PC-9 (cell line): ENCODE measurements around the gene AOPEP. TPM values are rescaled to one million over a fixed set of nuclear protein-coding genes. Genes with fewer than 3 reads are reported as not detected.

Experiments
- BruUV-seq: library from RNA; stranded (reverse); fragments of 400-500 nt; replicated peaks from 2 replicates; lab custom pipeline; 2021; lab: Mats Ljungman, UMichigan
- CTCF ChIA-PET: fragments of 300-600 bp; sonication (Branson Sonifier 250); formaldehyde crosslinking; loops from one replicate; lab custom pipeline; 2022; ENCODE audit warnings: antibody characterized with exemption; lab: Charles Lee
- POLR2A ChIA-PET: fragments of 300-600 bp; sonication (Branson Sonifier 250); formaldehyde crosslinking; loops from one replicate; lab custom pipeline; 2022; ENCODE audit warnings: antibody characterized with exemption; ENCODE audit not compliant: unreplicated experiment; lab: Charles Lee
- DNase-seq, 2 experiments: peaks; one replicate each; pipeline versions ENCODE4 v3.0.0 to v3.0.0-alpha.2; 2015 to 2022; ENCODE audit warnings: mixed read lengths in 1 of 2
- H2AFZ ChIP-seq: fragments of 200-600 bp; sonication (generic); 2 replicates; pipeline ENCODE4 v1.8.1; 2017; ENCODE audit warnings: antibody characterized with exemption
- H3F3A ChIP-seq: fragments of 200-600 bp; sonication (generic); 2 replicates; pipeline ENCODE4 v1.8.1; 2017; ENCODE audit warnings: antibody characterized with exemption, mild to moderate bottlenecking, low read depth; ENCODE audit not compliant: insufficient read depth
- H3K27ac ChIP-seq: fragments of 200-600 bp; sonication (generic); 2 replicates; pipeline ENCODE4 v1.6.1; 2016; ENCODE audit warnings: mixed run types
- H3K27me3 ChIP-seq: fragments of 200-600 bp; sonication (generic); 2 replicates; pipeline ENCODE4 v1.6.1; 2016; ENCODE audit warnings: low read depth, mixed run types; ENCODE audit not compliant: insufficient read depth
- H3K36me3 ChIP-seq: fragments of 200-600 bp; sonication (generic); 2 replicates; pipeline ENCODE4 v1.6.1; 2016; ENCODE audit warnings: low read depth, mixed run types
- H3K4me1 ChIP-seq: fragments of 200-600 bp; sonication (generic); replicated peaks from 2 replicates; pipeline ENCODE4 v1.6.1; 2016; ENCODE audit warnings: mixed run types; ENCODE audit not compliant: insufficient read depth
- H3K4me2 ChIP-seq: fragments of 200-600 bp; sonication (generic); 2 replicates; pipeline ENCODE4 v1.6.1; 2017; ENCODE audit warnings: mixed run types
- H3K4me3 ChIP-seq: fragments of 200-600 bp; sonication (generic); 2 replicates; pipeline ENCODE4 v1.6.1; 2016; ENCODE audit warnings: mixed run types
- H3K79me2 ChIP-seq: fragments of 200-600 bp; sonication (generic); 2 replicates; pipeline ENCODE4 v1.6.1; 2017; ENCODE audit warnings: low read depth, mixed run types
- H3K9me2 ChIP-seq: fragments of 200-600 bp; sonication (generic); 2 replicates; pipeline ENCODE4 v1.8.1; 2017; ENCODE audit warnings: mild to moderate bottlenecking; ENCODE audit not compliant: insufficient read depth
- H3K9me3 ChIP-seq: fragments of 200-600 bp; sonication (generic); 2 replicates; pipeline ENCODE4 v1.8.1; 2016; ENCODE audit warnings: low read depth; ENCODE audit not compliant: insufficient read depth
- H4K20me1 ChIP-seq: fragments of 200-600 bp; sonication (generic); 2 replicates; pipeline ENCODE4 v1.8.1; 2017; ENCODE audit not compliant: insufficient read depth
- EZH2 ChIP-seq: fragments of 200-600 bp; sonication (generic); IDR thresholded peaks from 2 replicates; pipeline ENCODE4 v1.8.0; 2017; ENCODE audit warnings: antibody characterized with exemption, low read depth
- intact Hi-C: fragments of 100-400 bp; cut with micrococcal nuclease; formaldehyde crosslinking; loops from one replicate; pipeline ENCODE4 v1.10.0; 2022; ENCODE audit not compliant: unreplicated experiment
- total RNA-seq: library from RNA; stranded (reverse); gene quantifications from 2 replicates; pipeline ENCODE4 v1.2.3, GENCODE V29; 2021
- TF ChIP-seq, protein P1 (sequence below): fragments of 200-600 bp; sonication (generic); conservative IDR thresholded peaks from 2 replicates; pipeline ENCODE4 v1.6.1; 2017; ENCODE audit warnings: mixed run types, antibody characterized with exemption, mild to moderate bottlenecking, moderate library complexity

The AOPEP gene
- total RNA-seq, 1 experiment from 2014 or later: 90.0 TPM

DNA sequence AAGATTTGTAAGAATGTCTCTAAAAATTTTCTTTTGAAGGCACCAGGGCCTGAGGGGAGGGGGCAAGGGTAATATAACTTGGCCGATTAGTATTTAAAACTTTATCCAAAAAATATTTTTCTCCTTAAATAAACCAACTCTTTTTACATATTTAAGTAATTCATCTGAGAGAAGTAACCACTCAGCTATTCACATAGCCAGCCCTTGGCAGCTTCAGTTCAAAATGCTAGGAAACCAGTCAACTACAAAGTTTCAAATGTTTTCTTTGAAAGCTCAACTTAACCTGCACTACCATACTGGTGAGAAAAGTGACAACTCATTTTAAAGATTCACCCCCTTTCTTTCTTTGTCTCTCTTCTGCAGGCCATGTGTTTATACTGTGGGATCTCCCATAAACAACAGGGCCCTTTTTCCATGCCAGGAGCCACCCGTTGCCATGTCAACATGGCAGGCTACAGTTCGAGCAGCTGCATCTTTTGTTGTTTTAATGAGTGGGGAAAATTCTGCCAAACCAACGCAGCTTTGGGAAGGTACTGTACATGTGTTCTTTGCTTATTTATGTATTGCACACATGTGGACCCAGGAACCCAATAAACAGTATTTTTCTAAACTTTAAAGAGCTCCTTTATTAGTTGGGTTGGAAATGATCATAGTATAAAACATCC, 46.3 kb downstream of the AOPEP start:
- Histone ChIP-seq H3K9me2 (no peaks in the 10 kb centered on the region), H4K20me1 (no peaks in the 10 kb centered on the region; the same call in 1 of the 2 replicates), H3K36me3 (no peaks in the 10 kb centered on the region), H3F3A (0 out of 2 replicates have a peak, but pooled peaks cover 5% of the 10 kb centered on the region), H3K9me3 (0 out of 2 replicates have a peak, but pooled peaks cover 4% of the 10 kb centered on the region), H3K27ac (no peak overlapping the region), H3K79me2 (0 out of 2 replicates have a peak, but pooled peaks cover under 1% of the 10 kb centered on the region), H3K4me1 (no peaks in the 10 kb centered on the region), H3K27me3 (no peaks in the 10 kb centered on the region), H3K4me3 (no peak overlapping the region), H2AFZ (no peak overlapping the region), H3K4me2 (no peak overlapping the region)
- intact Hi-C loops: no loop called here
- CTCF ChIA-PET: no interaction called here
- DNase-seq: no peak
- TF ChIP-seq, protein P1, sequence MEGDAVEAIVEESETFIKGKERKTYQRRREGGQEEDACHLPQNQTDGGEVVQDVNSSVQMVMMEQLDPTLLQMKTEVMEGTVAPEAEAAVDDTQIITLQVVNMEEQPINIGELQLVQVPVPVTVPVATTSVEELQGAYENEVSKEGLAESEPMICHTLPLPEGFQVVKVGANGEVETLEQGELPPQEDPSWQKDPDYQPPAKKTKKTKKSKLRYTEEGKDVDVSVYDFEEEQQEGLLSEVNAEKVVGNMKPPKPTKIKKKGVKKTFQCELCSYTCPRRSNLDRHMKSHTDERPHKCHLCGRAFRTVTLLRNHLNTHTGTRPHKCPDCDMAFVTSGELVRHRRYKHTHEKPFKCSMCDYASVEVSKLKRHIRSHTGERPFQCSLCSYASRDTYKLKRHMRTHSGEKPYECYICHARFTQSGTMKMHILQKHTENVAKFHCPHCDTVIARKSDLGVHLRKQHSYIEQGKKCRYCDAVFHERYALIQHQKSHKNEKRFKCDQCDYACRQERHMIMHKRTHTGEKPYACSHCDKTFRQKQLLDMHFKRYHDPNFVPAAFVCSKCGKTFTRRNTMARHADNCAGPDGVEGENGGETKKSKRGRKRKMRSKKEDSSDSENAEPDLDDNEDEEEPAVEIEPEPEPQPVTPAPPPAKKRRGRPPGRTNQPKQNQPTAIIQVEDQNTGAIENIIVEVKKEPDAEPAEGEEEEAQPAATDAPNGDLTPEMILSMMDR: no peak
- no peak for TF ChIP-seq EZH2
- no TSS peak for BruUV-seq
- POLR2A ChIA-PET: interaction anchor here (0.6 kb wide), 1 partner anchor 47 kb away, joined by 4 read pairs; no protein-coding TSS in a partner anchor

DNA sequence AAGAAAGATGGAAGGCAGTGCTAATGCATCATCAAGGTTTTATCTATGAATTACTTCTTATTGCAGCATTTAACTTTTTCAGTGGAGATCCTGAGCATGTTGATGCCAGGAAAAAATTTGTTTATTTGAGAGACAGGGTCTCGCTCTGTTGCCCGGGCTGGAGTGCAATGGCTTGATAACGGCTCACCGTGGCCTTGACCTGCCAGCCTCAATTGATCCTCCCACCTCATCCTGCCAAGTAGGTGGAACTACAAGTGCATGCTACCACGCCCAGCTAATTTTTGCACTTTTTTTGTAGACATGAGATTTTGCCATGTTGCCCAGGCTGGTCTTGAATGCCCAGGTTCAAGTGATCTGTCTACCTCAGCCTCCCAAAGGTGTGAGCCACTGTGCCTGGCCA, 47.2 kb downstream of the AOPEP start:
- Histone ChIP-seq H3K36me3 (no peaks in the 10 kb centered on the region), H4K20me1 (no peaks in the 10 kb centered on the region; the same call in 1 of the 2 replicates), H3K27me3 (no peaks in the 10 kb centered on the region), H3K4me3 (no peak overlapping the region), H3K79me2 (no peaks in the 10 kb centered on the region), H3K4me1 (no peaks in the 10 kb centered on the region), H2AFZ (no peak overlapping the region), H3K9me2 (no peaks in the 10 kb centered on the region), H3F3A (0 out of 2 replicates have a peak, but pooled peaks cover 5% of the 10 kb centered on the region), H3K27ac (no peak overlapping the region), H3K9me3 (0 out of 2 replicates have a peak, but pooled peaks cover 2% of the 10 kb centered on the region), H3K4me2 (no peak overlapping the region)
- BruUV-seq: no TSS peak
- intact Hi-C loops: no loop called here
- DNase-seq: no peak
- CTCF ChIA-PET: no interaction called here
- TF ChIP-seq, protein P1: no peak
- TF ChIP-seq EZH2: no peak
- POLR2A ChIA-PET: no interaction called here

DNA sequence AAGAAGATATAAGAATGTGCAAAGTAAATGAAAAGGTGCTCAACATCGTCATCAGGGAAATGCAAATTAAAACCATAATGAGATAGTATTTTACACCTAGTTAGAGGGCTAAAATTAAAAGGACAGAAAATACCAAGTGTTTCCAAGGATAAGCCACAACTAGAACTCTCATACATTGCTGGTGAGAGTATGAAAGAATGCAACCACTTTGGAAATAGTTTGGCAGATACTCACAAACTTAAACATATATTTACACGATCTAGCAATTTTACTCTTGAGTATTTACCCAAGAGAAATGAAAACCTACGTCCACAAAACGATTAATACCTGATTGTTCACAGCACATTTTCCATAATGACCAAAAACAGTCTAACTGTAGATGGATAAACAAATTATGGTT, 51.5 kb downstream of the AOPEP start:
- Histone ChIP-seq H3K4me3 (no peak overlapping the region), H3K27me3 (no peaks in the 10 kb centered on the region), H3K9me2 (no peaks in the 10 kb centered on the region), H3K4me2 (no peak overlapping the region), H3K79me2 (no peaks in the 10 kb centered on the region), H3K4me1 (peaks cover 14% of the 10 kb centered on the region), H3K27ac (no peak overlapping the region), H3K9me3 (no peaks in the 10 kb centered on the region), H3F3A (peaks cover 13% of the 10 kb centered on the region; the same call in 1 of the 2 replicates), H3K36me3 (no peaks in the 10 kb centered on the region), H4K20me1 (no peaks in the 10 kb centered on the region; the same call in 1 of the 2 replicates), H2AFZ (no peak overlapping the region)
- TF ChIP-seq EZH2: no peak
- TF ChIP-seq, protein P1: no peak
- BruUV-seq: no TSS peak
- ChIA-PET POLR2A (interaction anchor here (0.6 kb wide), 1 partner anchor 88 kb away, joined by 3 read pairs; no protein-coding TSS in a partner anchor), CTCF (interaction anchor here (0.6 kb wide), 1 partner anchor 350 kb away, joined by 4 read pairs; no protein-coding TSS in a partner anchor)
- intact Hi-C loops: no loop called here
- no peak for DNase-seq
